ENCODE measurements around the gene PTPRF.

The PTPRF gene

DNA sequence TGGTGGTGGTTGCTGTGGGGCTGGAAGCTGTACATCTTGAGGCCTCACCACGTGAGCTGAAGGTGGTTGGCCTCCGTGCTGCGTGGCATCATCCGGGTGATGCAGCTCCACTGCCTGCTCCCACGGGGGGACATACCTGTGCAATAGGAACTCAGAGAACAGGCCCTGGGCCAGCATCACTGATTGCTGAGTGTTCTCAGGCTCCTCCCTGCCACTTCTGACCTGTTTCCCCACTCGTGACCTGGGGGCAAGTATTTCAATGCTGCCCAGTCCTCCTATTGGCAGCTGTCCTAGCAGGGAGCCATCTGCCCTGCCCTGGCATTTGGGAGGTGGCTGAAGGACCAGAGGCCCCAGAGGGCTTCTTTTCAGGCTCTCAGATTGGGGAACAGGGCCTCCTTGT, 26.1 kb downstream of the PTPRF start:
- no peak for DNase-seq

DNA sequence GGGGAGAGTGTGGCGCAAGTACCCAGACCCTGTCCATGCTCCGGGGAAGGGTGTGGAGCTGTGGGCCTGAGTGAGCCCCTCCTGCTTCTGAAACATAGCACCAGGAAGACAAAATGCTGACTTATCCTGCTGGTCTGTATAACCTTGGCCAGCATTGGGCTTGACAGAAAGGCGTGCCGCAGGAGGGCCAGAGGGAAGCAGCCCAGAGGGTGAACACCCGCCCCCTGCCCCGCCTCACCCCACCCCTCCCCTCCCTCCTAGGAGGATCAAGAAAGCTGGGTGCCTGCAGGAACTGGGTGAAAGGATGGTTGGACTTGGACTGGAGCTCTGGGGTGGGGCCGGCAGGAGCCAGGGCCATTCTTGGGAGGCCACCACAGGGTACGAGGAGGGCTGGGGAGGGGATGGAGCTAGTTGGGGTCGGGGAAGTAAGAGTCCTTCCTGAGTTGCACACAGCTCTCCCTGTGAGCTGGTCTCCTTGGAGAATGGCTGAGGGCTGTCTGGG, 27.1 kb downstream of the PTPRF start:
- no peak for DNase-seq

DNA sequence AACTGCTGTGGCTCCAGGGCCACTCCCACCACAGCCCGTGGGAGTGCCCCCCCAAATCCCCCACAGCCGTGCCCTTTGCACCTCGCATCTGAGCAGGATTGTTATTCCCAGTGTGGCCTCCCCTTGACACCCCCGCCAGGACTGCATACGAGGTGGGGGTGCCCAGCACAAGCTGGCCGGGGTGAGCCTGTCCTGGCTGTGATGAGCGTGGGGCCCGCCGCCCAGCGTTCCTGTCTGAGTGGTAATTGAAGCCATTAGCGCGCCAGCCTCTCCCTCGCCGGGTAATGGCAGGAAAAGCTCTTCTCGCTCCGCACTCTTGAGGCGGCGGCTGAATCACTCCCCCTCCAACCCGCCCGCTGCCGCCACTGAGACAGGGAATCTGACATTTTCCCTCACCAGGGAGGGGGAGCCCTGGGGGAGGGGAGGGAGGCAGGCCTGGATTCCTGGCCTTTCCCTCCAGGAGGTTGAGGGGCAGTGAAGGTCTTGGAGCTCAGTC, 27.7 kb downstream of the PTPRF start:
- no peak for DNase-seq

DNA sequence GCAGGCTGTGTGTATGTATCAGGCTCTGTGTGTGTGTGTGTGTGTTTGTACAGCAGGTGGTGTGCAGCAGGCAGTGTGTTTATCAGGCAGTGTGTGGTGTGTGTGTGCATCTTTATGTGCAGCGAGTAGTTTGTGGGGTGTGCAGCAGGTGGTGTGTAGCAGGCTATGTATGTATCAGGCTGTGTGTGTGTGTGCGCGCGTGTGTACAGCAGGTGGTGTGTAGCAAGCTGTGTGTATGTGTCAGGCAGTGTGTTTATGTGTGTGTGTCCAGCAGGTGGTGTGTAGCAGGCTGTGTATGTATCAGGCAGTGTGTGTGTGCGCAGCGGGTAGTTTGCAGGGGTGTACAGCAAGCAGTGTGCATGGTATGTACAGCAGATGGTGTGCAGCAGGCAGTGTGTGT, 29.0 kb downstream of the PTPRF start:
- no peak for DNase-seq

DNA sequence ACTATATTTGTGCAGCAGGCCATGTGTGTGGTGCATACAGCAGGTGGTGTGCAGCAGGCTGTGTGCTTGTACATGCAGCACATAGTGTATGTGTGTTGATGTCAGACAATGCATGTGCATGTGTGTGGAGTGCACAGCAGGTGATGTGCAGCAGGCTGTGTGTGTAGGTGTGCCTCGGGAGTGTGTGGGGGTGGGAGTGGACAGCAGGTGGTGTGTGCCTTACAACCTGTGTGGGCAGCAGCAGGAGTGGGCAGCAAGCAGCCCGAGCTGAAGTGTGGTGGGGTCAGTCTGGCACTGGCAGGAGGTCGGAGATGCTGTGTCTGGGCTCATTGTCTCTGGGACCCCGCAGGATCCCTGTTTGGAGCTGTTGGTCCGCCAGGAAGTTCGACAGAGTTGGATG, 29.6 kb downstream of the PTPRF start:
- no peak for DNase-seq

DNA sequence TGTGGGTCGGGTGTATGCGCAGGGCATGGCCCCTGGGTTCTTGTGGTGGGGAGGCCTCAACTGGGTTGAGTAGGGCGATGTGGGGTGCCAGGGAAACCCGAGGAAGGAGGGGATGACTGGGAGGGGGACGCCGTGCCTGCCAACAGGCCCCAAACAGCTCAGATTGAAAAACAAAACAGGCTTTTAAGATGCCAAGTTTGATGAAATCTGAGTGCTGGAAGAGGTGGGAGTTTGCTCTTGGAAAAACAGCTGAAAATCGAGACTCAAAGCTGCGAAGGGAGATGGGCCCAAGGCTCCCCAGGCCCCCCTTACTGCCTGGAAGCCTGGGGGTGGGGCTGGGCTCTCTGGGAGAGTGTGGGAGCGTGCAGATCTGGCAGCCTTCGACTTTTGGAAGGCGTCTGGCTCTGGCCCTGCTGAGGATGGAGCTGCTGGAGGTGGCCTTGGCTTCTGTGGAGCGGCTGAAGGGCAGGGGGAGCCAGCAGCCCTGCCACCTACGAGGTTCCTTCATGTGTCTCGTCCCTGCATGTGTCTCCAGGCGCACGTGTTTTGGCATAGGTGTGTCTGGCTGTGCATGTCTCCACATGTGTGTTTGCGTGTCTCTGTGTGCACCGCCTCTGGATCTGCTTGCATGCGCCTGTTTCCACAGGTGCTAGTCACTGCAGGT, 33.3 kb downstream of the PTPRF start:
- DNase-seq: no peak

DNA sequence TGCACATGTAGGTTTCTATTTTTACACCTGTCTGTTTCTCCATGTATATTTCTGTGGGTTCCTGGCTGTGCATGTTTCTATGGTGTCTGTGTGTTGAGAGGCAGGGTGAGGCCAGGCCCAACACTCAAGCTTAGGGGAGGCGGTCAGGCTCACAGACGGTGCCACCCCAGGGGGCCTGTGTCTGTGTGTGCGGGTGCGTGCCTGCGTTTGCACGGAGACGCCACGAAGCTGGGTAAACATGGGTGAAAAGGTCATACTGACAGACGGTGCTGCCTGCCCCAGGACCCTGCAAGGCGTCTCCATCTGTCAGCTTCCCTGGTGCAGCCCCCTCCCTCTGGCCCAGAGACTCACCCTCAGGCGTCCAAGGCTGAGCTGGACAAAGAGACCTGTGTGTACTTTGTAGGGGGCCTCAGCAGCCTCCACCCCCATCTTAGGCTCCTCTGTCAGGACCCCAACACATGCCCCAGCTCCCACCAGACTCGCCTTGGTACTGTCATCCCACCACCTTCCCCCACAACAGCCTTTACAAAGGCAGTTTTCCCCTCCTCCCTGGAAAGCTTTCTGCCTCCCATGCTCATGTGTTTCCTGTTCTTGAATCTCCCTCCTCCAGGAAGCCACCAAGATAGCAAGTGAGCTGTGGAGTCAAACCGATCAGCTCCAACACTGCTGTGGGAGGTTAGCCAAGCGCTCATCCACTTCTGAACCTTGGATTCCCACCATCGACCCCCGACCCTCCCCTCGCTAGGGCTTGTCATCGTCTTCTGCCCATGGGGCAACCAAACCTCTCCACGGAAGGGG, 34.1 kb downstream of the PTPRF start:
- DNase-seq: no peak

DNA sequence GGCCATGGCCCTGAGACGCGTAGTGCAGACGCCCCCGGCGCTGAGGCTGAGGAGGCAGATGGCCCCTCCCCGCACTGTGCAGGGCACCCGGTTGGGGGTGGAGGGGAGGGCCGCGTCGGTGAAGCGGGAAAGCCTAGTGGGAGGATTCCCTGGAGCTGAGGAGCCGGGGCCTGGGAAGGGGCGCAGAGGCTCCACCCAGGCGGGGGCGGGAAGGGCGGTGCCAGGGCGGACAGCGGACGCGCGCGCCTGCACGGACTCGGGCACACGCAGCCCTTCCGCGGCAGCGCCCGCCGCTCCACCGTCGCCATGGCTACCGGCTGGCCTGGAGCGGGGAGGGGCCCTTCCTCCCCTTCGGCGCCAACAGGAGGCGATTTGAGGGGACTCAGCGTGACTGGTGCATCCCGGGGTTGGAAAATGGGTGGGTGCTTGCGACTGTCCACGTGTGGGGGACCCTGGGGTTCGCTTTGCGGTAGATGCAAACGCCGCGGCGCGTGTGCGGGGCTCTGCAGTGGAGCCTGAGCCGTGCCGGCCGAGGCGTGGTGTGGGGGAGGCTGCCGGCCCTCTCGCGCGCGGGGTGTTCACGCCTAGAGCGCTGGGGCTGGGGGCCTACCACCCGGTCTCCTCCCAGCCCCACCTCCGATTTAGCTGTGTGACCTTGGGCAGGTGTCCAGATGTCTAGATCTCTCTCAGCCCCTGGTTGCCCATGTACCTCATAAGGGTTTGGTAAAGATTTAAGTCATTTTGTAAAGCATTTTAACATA, 35.1 kb downstream of the PTPRF start:
- peak; percentile 63 for DNase-seq

DNA sequence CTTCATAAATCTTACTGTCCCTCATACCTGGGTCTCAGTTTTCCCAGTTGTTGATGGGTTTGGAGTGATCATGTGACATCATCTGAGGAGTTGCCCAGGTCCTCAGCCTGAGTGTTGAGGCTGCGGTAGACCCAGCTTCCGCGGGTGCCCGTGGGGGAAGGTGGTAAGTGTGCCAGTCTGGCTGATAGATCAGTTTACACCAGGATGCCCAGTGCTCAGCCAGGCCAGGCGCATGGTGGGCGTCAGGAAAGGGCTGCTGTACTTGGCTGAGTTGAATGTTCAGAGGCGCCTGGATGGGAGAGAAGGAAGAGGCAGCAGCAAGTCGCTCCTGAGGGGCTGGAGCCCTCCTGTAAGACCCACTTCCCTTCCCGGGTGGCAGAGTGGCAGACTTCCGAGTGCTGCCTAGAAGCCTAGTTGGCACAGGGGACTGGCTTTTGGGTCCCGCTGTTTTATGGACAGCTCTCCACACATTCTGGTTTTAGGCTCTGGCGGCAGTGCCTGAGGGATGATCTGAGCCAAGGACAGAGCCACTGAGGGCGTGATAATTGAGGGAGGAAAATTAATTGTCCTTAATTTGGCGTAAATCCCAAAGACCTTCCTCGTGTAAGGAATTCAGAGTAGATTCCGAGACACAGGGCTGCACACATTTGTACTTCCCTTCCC, 35.8 kb downstream of the PTPRF start:
- no peak for DNase-seq

DNA sequence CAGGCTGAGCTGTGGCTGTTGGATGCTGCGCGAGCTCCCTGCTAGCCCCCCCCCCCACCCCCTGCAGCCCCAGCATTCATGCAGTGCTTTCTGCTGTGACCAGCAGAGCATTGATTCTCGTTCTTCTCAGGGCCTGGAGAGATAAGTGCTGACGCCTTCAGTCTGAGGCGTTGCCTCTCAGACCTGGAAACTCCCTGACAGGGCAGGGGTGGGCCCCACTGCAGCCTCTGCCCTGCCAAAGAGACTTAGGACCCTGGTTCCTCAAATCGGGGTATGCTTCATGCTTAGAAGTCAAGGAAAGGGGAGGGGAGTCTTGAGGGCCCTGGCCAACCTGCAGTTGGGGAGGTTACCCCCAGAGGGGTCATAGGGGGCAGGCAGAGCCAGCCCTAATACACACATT, 38.5 kb downstream of the PTPRF start:
- peak; percentile 61 for DNase-seq

DNA sequence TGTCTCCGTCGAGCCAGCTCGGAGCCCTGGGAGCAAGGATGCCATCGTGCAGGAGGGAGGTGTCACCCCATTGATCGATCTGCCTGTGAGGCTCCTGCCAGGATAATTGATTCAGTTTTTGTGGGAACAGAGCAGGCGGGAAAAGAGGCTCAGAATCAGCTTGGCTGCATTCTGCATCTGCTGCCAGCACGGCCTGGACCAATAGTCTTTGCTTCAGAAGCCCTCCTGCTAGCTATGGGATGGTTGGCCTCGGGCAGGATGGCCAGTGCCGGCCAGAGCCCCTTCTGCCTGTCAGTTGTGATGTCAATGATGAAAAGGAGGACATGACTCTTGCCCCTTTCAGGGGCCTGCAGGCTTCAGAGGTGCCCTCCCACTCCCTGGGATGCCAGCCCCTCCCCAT, 39.6 kb downstream of the PTPRF start:
- DNase-seq: no peak

DNA sequence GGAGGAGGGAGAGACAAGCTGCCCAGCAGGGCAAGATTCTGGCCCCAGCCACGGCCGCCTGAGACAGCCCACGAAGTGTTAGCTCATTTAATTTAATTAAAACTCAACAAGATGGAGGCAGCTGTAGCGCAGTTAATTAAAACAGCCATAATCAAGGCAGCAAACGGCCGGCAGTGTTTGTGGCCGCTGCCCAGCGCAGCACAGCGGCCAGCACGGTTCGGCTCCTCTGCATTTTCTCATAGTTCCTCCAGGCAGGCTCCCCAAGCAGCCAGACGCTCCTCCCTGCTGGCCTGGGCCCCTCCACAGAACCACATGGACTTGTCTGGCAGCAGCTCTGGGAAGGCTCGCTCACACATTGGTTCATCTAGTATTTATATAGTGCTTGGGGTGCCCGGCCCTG, 40.0 kb downstream of the PTPRF start:
- DNase-seq: no peak

DNA sequence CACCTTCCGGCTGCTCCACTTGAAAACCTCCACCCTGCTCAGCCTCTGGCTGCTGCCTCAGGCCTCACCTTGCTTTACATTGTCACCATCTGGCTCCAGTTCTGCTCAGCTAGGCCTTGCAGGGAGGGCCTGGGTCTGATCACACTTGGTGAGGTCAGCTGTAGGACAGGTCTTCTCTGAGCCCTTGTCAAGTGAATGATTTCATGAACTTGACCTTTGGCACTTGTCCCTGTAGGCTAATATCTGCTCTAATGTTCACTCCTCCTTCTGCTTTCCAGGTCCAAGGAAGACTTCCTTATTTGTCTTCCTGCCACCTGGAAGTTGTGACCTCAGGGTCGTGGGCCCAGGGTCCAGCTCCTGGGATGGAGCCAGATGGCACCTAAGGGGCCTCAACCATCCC, 41.4 kb downstream of the PTPRF start:
- no peak for DNase-seq

DNA sequence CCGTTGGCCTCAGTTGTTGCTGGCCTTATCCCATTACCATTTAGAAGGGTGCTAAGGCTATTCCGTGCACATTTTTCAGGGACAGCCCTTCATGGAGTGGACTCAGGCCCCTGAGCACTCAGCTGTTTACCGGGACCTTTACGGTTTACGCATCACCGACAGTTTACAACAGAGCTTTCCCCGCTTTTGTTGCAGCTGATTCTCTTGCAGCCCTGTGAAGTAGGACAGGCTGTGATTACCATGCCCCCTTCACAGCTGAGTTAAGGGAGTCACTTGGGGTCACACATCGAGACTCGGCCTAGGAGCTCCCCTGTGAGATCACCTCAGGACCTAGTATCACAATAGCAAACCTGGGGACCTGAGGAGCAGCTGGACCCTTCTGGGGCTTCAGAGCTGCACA, 41.9 kb downstream of the PTPRF start:
- DNase-seq: no peak

DNA sequence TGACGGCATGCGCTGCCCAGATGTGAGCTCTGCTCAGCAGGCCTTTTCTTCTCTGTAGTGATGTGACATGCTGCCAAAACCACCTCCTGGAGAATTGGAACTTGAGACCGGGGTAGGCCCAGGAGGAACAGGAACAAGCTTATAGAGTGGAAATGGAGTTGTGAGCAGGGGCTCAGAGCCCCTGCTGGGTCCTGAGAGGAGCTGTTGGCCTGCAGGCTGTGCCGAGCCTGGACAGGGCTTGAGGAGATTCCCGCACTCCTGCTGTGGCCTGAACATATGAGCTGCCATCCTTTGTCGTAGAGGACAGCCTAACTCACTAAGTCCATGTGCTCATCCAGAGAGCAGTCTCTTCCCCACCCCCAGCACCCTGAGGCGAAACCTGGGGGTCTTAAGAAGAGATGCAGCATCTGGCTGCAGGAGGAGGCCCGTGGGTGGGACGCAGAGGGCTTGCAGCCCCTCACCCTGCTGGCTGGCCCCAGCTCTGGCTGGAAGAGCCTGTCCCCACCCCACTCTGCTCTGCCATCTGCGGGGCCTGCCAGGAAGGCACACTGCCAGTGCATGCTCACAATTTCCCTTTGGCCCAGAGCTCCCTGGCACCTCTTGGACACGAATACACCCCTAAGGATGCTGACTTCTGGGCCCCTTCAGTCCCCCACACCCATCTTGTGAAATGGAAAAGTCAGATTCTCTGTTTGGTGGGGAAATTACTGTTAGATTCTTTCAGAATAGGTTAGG, 42.5 kb downstream of the PTPRF start:
- DNase-seq: no peak

DNA sequence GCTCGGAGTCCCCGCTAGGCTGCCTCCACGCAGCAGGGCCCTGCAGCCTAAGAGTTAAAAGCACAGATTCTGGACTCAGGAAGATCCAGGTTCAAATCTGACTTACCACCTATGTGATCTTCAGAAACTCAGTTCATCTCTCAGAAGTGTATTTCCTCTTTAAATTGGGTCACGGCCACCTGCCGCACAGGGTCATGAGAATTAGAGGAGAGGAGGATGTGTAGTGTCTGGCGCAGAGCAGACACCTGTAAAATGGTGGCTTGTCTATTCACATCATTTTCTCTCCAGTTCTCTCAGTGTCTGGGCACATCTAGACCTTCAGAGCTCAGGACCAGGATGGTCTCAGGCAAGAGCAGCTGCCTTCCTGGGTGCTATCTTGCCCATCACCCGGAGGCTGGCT, 45.8 kb downstream of the PTPRF start:
- DNase-seq: no peak

DNA sequence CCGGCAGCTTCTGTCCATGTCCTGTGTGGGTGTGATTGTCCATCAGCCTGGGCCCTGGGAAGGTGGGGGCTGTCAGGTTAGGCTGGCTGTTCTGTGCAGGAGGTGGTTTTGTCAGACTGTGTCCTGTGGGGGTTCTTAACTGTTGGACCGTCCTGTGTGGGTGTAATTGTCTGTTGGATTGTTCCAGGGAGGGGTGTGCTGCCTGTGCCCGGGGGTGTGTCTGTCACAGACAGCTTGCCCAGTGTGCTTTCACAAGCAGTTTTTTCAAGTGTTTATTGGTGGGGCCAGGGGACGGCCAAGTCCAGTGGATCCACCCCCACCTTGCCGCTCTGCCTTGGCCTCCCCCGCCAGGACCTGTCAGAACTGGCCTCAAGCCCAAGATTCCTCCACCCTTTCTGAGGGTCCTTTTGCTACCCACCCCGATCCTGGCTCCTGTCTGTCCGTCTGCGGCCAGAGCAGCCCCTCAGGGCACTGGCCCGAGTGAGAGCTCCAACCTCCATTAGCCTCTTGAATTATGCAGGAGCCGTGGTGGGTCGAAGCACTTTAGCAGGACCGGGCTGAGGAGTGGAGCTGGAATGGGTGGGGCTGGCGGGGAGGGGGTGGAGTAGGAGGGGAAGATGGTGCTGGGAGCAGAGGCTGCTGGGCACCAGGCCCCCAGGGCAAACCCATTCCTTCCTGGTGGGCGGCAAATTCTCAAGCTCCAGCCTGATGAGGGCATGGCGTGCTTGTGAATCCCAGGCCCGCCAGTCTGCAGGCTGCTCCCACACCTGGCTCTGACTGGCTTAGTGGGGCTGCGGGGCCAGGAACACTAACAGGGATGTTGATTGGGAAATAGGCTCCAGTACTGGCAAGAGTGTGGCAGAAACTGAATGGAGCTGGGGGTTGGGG, 47.2 kb downstream of the PTPRF start:
- DNase-seq: no peak

DNA sequence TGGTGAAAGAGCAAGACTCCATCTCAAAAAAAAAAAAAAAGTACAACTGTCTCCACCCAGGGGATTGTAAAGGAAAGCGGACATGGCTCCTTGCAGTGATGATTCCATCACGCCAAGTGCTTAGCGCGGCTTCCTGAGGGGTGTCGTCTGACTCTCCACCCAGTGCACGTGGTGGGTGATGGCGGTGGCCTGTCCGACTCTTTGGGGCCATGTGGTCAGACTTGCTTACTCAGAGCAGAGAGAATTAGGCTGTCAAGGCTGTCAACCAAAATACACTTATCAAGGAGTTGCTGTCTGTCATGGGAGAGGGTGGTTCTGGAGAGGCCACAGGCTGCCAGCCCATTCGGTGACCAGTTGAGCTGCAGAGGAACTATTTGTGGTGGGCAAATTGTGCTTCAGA, 49.4 kb downstream of the PTPRF start:
- no peak for DNase-seq

DNA sequence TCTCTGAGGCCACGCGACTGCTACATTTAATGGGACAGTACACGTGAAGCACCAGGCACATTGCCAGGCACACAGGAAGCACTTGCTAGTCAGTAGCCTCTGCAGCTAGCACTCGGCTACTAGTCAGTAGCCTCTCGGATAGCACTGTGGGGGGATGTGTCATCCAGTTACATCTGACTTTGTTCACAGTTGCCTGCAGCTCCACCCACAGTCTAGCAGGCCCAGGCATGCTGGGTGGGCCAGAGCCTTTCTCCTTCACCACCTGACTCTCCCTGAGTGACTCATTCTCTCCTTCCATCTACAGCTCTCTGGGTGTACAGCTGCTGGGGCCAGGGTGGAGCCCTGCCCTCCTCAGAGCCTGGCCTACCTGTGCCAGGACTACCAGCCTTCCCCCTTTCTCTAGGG, 51.5 kb downstream of the PTPRF start:
- peak; percentile 54 for DNase-seq

DNA sequence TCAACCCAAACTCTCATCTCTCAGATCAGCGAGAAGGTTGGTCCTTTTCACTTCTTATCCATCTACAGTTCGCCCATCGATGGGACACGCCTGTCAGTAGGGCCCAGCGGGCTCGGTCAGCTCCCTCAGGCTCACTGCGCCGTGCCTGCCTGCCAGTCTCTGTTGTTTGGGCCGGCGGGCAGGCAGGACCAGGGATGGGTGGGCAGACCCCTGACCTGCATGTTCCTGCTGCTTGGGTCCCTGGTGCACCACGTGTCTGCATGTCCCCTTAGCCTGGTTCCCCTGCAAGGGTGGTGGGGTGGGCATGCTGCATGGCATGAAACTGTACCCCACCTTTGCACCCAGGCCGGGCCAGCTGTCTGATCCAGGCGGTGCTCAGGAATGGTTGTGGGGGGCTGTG, 52.4 kb downstream of the PTPRF start:
- no peak for DNase-seq

DNA sequence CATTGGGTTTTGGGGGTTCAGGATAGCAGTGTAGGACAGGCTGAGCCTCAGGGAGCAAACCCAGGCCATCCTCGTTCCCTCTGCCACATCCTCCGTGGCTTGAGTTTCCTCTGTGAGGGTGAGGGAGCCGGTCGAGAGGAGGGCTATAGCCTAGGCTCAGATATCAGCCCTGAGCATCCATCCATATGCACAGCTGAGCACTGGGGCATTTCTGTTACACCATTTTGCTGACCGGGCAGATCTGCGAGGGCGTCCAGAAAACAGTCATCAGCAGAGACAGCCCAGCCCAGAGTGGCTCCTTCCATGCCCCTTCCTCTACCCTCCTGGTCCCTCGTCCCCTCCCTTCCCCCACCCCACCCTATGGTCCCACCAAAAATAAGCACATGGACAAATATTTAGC, 53.5 kb downstream of the PTPRF start:
- peak; percentile 64 for DNase-seq
